CD4-positive, alpha-beta T cell treated with Interleukin-15 for 4 hours (primary cell): Measurements from ENCODE around the gene LALBA.
"Not testable (repeated sequence)": the region's sequence is repeated elsewhere in the genome, so short reads cannot be mapped to it uniquely, and the experiment has no call there.

ENCODE experiments used
- DNase-seq: peaks from one replicate; pipeline ENCODE4 v3.0.0-alpha.2; 2020; ENCODE audit warnings: low spot score

Gene LALBA

GRCh38 chr12:48569946-48570345, at the start of gene LALBA:
TSS of gene LALBA (minus strand) at chr12:48570046. CDS start at chr12:48570020, 26 bp downstream.
- no peak for DNase-seq

- peak; percentile 74 for DNase-seq
These were observed 48.7 kb upstream of the LALBA start for GRCh38 chr12:48618541-48618940.

DNA sequence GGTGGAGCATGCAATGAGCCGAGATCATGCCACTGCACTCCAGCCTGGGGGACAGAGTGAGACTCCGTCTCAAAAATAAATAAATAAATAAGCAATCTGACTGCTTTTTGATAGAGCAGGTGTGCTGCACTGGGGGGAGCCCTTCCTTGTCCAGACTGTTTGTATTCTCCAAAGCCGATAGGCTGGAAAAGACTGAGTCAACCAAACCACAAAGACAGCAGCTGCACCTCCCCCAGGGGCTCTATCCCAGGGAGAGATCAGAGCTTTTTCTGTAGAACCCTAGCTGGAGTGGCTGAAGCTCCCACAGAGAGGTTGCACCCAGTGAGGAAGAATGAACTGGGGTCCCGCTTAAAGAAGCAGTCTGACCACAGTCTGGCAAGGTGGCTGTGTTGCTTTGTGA, 45.8 kb upstream of the LALBA start:
- DNase-seq = no peak

- DNase-seq = no peak
These were observed 43.5 kb upstream of the LALBA start for GRCh38 chr12:48613321-48613720.

GRCh38 chr12:48602192-48602989, 32.5 kb upstream of the LALBA start:
- no peak for DNase-seq

DNA sequence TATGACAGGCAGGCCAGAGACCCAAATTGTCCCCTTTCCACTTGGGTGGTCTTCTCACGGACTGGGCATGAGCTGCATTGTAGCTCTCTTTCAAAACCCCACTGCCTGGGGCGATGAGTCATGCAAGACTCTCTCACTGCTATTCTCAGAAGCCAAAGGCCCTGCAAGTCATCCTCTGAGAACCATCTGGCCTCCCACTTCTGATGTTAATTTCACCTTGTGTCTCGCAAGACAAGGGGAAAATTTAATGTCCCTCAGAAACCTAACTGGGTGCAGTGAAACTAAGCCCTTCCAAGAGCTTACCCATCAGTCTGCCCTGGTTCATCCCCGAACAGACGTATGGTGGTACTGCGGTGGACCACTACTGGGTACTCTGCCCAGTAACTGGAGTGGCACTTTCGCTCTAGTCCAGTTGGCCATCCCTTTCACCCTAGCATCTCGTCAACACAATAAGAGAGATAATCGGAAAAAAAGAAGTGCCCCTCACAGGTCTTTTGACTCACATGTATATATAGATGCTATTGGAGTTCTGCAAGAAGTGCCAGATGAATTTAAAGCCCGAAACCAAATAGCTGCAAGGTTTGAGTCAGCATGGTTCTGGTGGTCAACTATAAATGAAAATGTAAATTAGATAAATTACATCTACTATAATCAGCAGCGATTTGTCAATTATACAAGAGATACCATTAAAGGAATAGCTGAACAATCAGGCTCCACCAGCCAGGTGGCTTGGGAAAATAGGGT, 31.3 kb upstream of the LALBA start:
- DNase-seq = no peak

- no peak for DNase-seq
These were observed 30.7 kb upstream of the LALBA start for GRCh38 chr12:48600552-48600951.

DNA sequence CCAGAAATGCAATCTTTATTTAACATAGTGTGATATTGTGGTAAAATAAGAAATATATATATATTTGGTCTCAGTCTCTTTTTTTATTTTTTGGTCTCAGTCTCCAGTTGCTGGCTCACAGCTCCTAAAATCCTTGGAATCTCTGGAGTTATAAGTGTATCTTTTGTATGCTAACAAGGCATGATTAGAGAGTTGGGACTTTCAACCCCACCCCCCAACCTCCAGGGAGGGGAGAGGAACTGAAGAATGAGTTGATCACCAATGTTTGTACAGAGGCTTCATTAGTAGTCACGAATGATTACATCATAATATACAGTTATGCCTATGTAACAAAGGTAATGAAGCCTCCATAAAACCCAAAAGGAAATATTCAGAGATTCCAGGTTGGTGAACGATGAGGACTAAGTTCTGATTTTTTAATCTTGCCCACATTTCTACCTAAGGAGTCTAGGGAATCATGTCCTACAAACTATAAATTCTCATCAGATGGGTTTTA, 22.8 kb upstream of the LALBA start:
- no peak for DNase-seq

GRCh38 chr12:48586361-48586760, 16.5 kb upstream of the LALBA start:
- DNase-seq = no peak

- DNase-seq = no peak
These were observed 13.9 kb upstream of the LALBA start for GRCh38 chr12:48583728-48584127.

GRCh38 chr12:48580831-48581230, 11.0 kb upstream of the LALBA start:
- no peak for DNase-seq

GRCh38 chr12:48572326-48572725, 2.5 kb upstream of the LALBA start:
- no peak for DNase-seq

GRCh38 chr12:48567731-48568130, 2.1 kb downstream of the LALBA start:
- no peak for DNase-seq

GRCh38 chr12:48557919-48558318, 11.9 kb downstream of the LALBA start:
- DNase-seq = no peak

DNA sequence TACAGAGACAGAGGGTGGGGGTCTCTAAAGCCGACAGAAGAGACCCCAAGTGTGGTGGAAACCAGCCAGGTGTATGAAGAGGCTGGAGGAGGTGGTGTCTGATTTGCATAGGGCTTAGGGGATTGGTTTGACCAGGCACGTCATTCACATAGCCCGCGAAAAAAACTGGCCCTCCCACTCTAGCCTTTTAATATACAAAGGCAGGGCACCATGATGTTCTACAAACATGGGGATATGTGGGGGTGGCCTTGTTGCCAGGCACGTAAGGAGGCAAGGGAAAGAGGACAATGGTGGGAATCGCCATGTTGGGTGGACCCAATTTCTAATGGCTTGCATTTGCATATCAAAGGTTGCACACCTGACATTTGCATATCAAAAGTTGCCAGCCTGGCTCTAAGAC, 13.2 kb downstream of the LALBA start:
- DNase-seq = no peak

DNA sequence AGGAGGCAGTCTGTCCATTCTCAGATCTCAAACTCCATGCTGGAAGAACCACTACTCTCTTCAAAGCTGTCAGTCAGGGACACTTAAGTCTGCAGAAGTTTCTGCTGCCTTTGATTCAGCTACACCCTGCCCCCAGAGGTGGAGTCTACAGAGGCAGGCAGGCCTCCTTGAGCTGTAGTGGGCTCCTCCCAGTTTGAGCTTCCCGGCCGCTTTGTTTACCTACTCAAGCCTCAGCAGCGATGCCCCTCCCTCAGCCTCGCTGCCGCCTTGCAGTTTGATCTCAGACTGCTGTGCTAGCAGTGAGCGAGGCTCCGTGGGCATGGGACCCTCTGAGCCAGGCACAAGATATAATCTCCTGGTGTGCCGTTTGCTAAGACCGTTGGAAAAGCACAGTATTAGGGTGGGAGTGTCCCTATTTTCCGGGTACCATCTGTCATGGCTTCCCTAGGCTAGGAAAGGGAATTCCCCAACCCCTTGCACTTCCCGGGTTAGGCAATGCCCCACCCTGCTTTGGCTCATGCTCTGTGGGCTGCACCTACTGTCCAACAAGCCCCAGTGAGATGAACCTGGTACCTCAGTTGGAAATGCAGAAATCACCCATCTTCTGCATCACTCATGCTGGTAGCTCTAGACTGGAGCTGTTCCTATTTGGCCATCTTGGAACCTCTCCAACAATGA, 16.0 kb downstream of the LALBA start:
- DNase-seq = not testable (repeated sequence)

DNA sequence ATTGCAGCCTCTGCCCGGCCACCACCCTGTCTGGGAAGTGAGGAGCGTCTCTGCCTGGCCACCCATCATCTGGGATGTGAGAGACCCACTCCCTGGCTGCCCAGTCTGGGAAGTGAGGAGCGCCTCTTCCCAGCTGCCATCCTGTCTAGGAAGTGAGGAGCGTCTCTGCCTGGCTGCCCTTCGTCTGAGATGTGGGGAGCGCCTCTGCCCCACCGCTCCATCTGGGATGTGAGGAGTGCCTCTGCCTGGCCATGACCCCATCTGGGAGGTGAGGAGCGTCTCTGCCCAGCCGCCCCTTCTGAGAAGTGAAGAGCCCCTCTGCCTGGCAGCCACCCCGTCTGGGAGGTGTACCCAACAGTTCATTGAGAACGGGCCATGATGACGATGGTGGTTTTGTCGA, 18.2 kb downstream of the LALBA start:
- DNase-seq = not testable (repeated sequence)

- DNase-seq = not testable (repeated sequence)
These were observed 22.8 kb downstream of the LALBA start for GRCh38 chr12:48547012-48547411.

- DNase-seq = no peak
These were observed 23.9 kb downstream of the LALBA start for GRCh38 chr12:48545833-48546469.

- peak; percentile 40 for DNase-seq
These were observed 27.4 kb downstream of the LALBA start for GRCh38 chr12:48542300-48542928.

GRCh38 chr12:48536602-48537001, 33.2 kb downstream of the LALBA start:
- no peak for DNase-seq

GRCh38 chr12:48532601-48533000, 37.2 kb downstream of the LALBA start:
- no peak for DNase-seq
